PC-9 (cell line): ENCODE data around the gene ADAMTSL2. TPM values are rescaled to one million over a fixed set of nuclear protein-coding genes. Genes with fewer than 3 reads are reported as not detected.

Source experiments
- BruUV-seq: library from RNA; stranded (reverse); fragments of 400-500 nt; replicated peaks from 2 replicates; lab custom pipeline; 2021; lab: Mats Ljungman, UMichigan
- CTCF ChIA-PET: fragments of 300-600 bp; sonication (Branson Sonifier 250); formaldehyde crosslinking; loops from one replicate; lab custom pipeline; 2022; ENCODE audit warnings: antibody characterized with exemption; lab: Charles Lee
- POLR2A ChIA-PET: fragments of 300-600 bp; sonication (Branson Sonifier 250); formaldehyde crosslinking; loops from one replicate; lab custom pipeline; 2022; ENCODE audit warnings: antibody characterized with exemption; ENCODE audit not compliant: unreplicated experiment; lab: Charles Lee
- DNase-seq, 2 experiments: peaks; one replicate each; pipeline versions ENCODE4 v3.0.0 to v3.0.0-alpha.2; 2015 to 2022; ENCODE audit warnings: mixed read lengths in 1 of 2
- H2AFZ ChIP-seq: fragments of 200-600 bp; sonication (generic); 2 replicates; pipeline ENCODE4 v1.8.1; 2017; ENCODE audit warnings: antibody characterized with exemption
- H3F3A ChIP-seq: fragments of 200-600 bp; sonication (generic); 2 replicates; pipeline ENCODE4 v1.8.1; 2017; ENCODE audit warnings: antibody characterized with exemption, mild to moderate bottlenecking, low read depth; ENCODE audit not compliant: insufficient read depth
- H3K27ac ChIP-seq: fragments of 200-600 bp; sonication (generic); 2 replicates; pipeline ENCODE4 v1.6.1; 2016; ENCODE audit warnings: mixed run types
- H3K27me3 ChIP-seq: fragments of 200-600 bp; sonication (generic); 2 replicates; pipeline ENCODE4 v1.6.1; 2016; ENCODE audit warnings: low read depth, mixed run types; ENCODE audit not compliant: insufficient read depth
- H3K36me3 ChIP-seq: fragments of 200-600 bp; sonication (generic); 2 replicates; pipeline ENCODE4 v1.6.1; 2016; ENCODE audit warnings: low read depth, mixed run types
- H3K4me1 ChIP-seq: fragments of 200-600 bp; sonication (generic); replicated peaks from 2 replicates; pipeline ENCODE4 v1.6.1; 2016; ENCODE audit warnings: mixed run types; ENCODE audit not compliant: insufficient read depth
- H3K4me2 ChIP-seq: fragments of 200-600 bp; sonication (generic); 2 replicates; pipeline ENCODE4 v1.6.1; 2017; ENCODE audit warnings: mixed run types
- H3K4me3 ChIP-seq: fragments of 200-600 bp; sonication (generic); 2 replicates; pipeline ENCODE4 v1.6.1; 2016; ENCODE audit warnings: mixed run types
- H3K79me2 ChIP-seq: fragments of 200-600 bp; sonication (generic); 2 replicates; pipeline ENCODE4 v1.6.1; 2017; ENCODE audit warnings: low read depth, mixed run types
- H3K9me2 ChIP-seq: fragments of 200-600 bp; sonication (generic); 2 replicates; pipeline ENCODE4 v1.8.1; 2017; ENCODE audit warnings: mild to moderate bottlenecking; ENCODE audit not compliant: insufficient read depth
- H3K9me3 ChIP-seq: fragments of 200-600 bp; sonication (generic); 2 replicates; pipeline ENCODE4 v1.8.1; 2016; ENCODE audit warnings: low read depth; ENCODE audit not compliant: insufficient read depth
- H4K20me1 ChIP-seq: fragments of 200-600 bp; sonication (generic); 2 replicates; pipeline ENCODE4 v1.8.1; 2017; ENCODE audit not compliant: insufficient read depth
- CTCF ChIP-seq: fragments of 200-600 bp; sonication (generic); conservative IDR thresholded peaks from 2 replicates; pipeline ENCODE4 v1.6.1; 2017; ENCODE audit warnings: mixed run types, antibody characterized with exemption, mild to moderate bottlenecking, moderate library complexity
- EZH2 ChIP-seq: fragments of 200-600 bp; sonication (generic); IDR thresholded peaks from 2 replicates; pipeline ENCODE4 v1.8.0; 2017; ENCODE audit warnings: antibody characterized with exemption, low read depth
- intact Hi-C: fragments of 100-400 bp; cut with micrococcal nuclease; formaldehyde crosslinking; loops from one replicate; pipeline ENCODE4 v1.10.0; 2022; ENCODE audit not compliant: unreplicated experiment
- total RNA-seq: library from RNA; stranded (reverse); gene quantifications from 2 replicates; pipeline ENCODE4 v1.2.3, GENCODE V29; 2021

Gene ADAMTSL2
- total RNA-seq, 1 experiment from 2014 or later = 0.39 TPM

DNA sequence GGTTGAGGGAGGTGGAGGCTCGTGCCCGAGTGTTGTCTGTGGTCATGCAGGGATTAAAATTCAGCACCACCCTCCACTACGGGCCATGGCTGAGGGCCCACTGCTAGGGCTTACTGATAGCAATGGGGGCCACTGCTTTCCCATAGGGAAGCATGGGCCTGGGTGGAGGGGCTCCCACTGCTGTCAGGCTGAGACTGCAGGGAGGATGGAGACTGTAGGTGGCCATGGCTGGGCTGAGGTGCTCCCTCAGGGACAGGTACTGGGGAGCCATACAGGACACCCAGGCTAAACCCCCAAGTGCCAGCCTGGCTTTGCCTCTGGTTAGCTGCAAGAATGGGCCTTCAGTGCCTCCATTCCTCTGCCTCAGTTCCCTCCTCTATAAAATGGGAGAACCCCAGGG lies 48.6 kb downstream of the ADAMTSL2 start:
- Histone ChIP-seq H3K27ac (no peak overlapping the region), H3F3A (no peaks in the 10 kb centered on the region), H3K9me2 (no peaks in the 10 kb centered on the region), H2AFZ (no peak overlapping the region), H3K27me3 (peaks cover 94% of the 10 kb centered on the region), H4K20me1 (no peaks in the 10 kb centered on the region), H3K9me3 (no peaks in the 10 kb centered on the region), H3K36me3 (no peaks in the 10 kb centered on the region), H3K4me2 (no peak overlapping the region), H3K4me3 (no peak overlapping the region), H3K4me1 (no peaks in the 10 kb centered on the region), H3K79me2 (no peaks in the 10 kb centered on the region)
- no peak for DNase-seq
- intact Hi-C loops = no loop called here
- TF ChIP-seq EZH2 = no peak
- BruUV-seq = no TSS peak
- ChIA-PET CTCF (interaction anchor here (0.6 kb wide), 2 partner anchors 18 to 30 kb away, joined by 3 to 4 read pairs; no protein-coding TSS in a partner anchor), POLR2A (no interaction called here)

DNA sequence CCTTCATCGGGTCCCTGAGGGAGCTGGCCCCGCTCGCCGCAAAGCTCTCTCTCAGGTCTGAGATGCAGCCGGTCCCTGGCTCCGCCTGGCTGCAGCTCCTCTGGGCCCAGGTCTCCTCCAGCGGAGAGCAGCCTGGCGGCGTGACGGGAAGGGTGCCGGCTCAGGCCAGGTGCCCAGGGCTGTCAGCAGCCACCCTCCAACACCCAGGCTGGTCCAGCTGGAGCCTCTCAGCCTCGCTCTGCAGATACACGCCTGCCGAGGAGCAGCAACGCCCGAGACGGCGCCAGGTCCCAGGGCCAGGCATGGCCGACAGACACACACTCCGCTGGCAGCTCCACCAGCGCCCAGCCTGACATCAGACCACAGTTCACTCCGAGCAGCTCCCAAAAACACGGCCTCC lies 49.1 kb downstream of the ADAMTSL2 start:
- no TSS peak for BruUV-seq
- Histone ChIP-seq H3F3A (no peaks in the 10 kb centered on the region), H3K9me2 (no peaks in the 10 kb centered on the region), H3K9me3 (no peaks in the 10 kb centered on the region), H3K4me1 (no peaks in the 10 kb centered on the region), H3K27ac (no peak overlapping the region), H3K4me3 (no peak overlapping the region), H3K27me3 (peaks cover 89% of the 10 kb centered on the region), H4K20me1 (no peaks in the 10 kb centered on the region), H2AFZ (no peak overlapping the region), H3K4me2 (no peak overlapping the region), H3K36me3 (no peaks in the 10 kb centered on the region), H3K79me2 (no peaks in the 10 kb centered on the region)
- POLR2A ChIA-PET = no interaction called here
- TF ChIP-seq EZH2 (no peak), CTCF (no peak)
- intact Hi-C loops = no loop called here
- DNase-seq = no peak
- CTCF ChIA-PET = interaction anchor here (0.6 kb wide), 3 partner anchors 19 to 49 kb away, joined by 3 to 6 read pairs (median 4); partner anchors contain the start of gene ADAMTSL2

GRCh38 chr9:133584167-133584558 lies 49.7 kb downstream of the ADAMTSL2 start:
- BruUV-seq = no TSS peak
- H4K20me1 ChIP-seq = no peaks in the 10 kb centered on the region
- CTCF ChIA-PET = interaction anchor here (0.6 kb wide), 1 partner anchor 50 kb away, joined by 6 read pairs; the partner anchor contains the start of gene ADAMTSL2
- DNase-seq = no peak
- peaks cover 84% of the 10 kb centered on the region for H3K27me3 ChIP-seq
- H3K4me2 ChIP-seq = no peak overlapping the region
- H2AFZ ChIP-seq = no peak overlapping the region
- no peak overlapping the region for H3K27ac ChIP-seq
- no peaks in the 10 kb centered on the region for H3K4me1 ChIP-seq
- no peaks in the 10 kb centered on the region for H3K9me3 ChIP-seq
- POLR2A ChIA-PET = no interaction called here
- no peak overlapping the region for H3K4me3 ChIP-seq
- no peaks in the 10 kb centered on the region for H3F3A ChIP-seq
- intact Hi-C loops = no loop called here
- H3K9me2 ChIP-seq = no peaks in the 10 kb centered on the region
- H3K79me2 ChIP-seq = no peaks in the 10 kb centered on the region
- TF ChIP-seq CTCF (no peak), EZH2 (no peak)
- no peaks in the 10 kb centered on the region for H3K36me3 ChIP-seq
